DMS 273 (cell line): ENCODE results near the gene SOS2.
"Not testable (repeated sequence)": the region's sequence is repeated elsewhere in the genome, so short reads cannot be mapped to it uniquely, and the experiment has no call there.

Experiments used
- DNase-seq: peaks from one replicate; lab custom pipeline; 2025; ENCODE audit not compliant: unreplicated experiment; lab: John Stamatoyannopoulos, UW

SOS2 gene

GRCh38 chr14:50228313-50228712 is 3.1 kb downstream of the SOS2 start:
- DNase-seq = no peak

GRCh38 chr14:50225974-50226297 is 5.4 kb downstream of the SOS2 start:
- DNase-seq = peak; percentile 20

- peak; percentile 48 for DNase-seq
These were observed 6.1 kb downstream of the SOS2 start for GRCh38 chr14:50225067-50225973.

GRCh38 chr14:50222055-50222613 is 9.2 kb downstream of the SOS2 start:
- no peak for DNase-seq

GRCh38 chr14:50218501-50218900 is 12.9 kb downstream of the SOS2 start:
- DNase-seq = no peak

- DNase-seq = no peak
These were observed 16.0 kb downstream of the SOS2 start for GRCh38 chr14:50215416-50215815.

- no peak for DNase-seq
These were observed 17.6 kb downstream of the SOS2 start for GRCh38 chr14:50213795-50214194.

GRCh38 chr14:50212726-50213125 is 18.7 kb downstream of the SOS2 start:
- no peak for DNase-seq

- no peak for DNase-seq
These were observed 21.3 kb downstream of the SOS2 start for GRCh38 chr14:50210074-50210473.

GRCh38 chr14:50198499-50198898 is 32.9 kb downstream of the SOS2 start:
- DNase-seq = no peak

GRCh38 chr14:50191499-50191898 is 39.9 kb downstream of the SOS2 start:
- no peak for DNase-seq

- DNase-seq = no peak
These were observed 45.3 kb downstream of the SOS2 start for GRCh38 chr14:50186107-50186506.

- no peak for DNase-seq
These were observed 57.5 kb downstream of the SOS2 start for GRCh38 chr14:50173891-50174290.

GRCh38 chr14:50171895-50172294 is 59.5 kb downstream of the SOS2 start:
- DNase-seq = no peak

GRCh38 chr14:50167381-50167780 is 64.0 kb downstream of the SOS2 start:
- DNase-seq = not testable (repeated sequence)

- DNase-seq = no peak
These were observed 75.3 kb downstream of the SOS2 start for GRCh38 chr14:50156111-50156510.

GRCh38 chr14:50148799-50149198 is 82.6 kb downstream of the SOS2 start:
- no peak for DNase-seq

- no peak for DNase-seq
These were observed 92.2 kb downstream of the SOS2 start for GRCh38 chr14:50139192-50139591.

GRCh38 chr14:50127802-50128201 is 103.6 kb downstream of the SOS2 start:
- no peak for DNase-seq

- no peak for DNase-seq
These were observed 108.3 kb downstream of the SOS2 start for GRCh38 chr14:50123062-50123461.

GRCh38 chr14:50122291-50122690 is 109.1 kb downstream of the SOS2 start:
- DNase-seq = no peak

- no peak for DNase-seq
These were observed 109.9 kb downstream of the SOS2 start for GRCh38 chr14:50121486-50121885.

GRCh38 chr14:50117456-50117855 is 113.9 kb downstream of the SOS2 start:
- DNase-seq = no peak
